Nucleus accumbens (tissue), 56 donors: ENCODE data around the gene XPNPEP3.
A peak's percentile ranks its signal among the peaks of the same experiment; 100 is the strongest.
"Not testable (repeated sequence)": the region's sequence is repeated elsewhere in the genome, so short reads cannot be mapped to it uniquely, and the experiment has no call there.

ENCODE experiments used
- DNase-seq, 56 donors: peaks; one replicate each; lab custom pipeline; 2025; lab: John Stamatoyannopoulos, UW

XPNPEP3 gene

GRCh38 chr22:40855979-40856512, 902 bp upstream of the XPNPEP3 start:
- peak in 17 of 56 donors; percentile 6 to 69 (median 48) for DNase-seq

- DNase-seq: peak in 1 of 56 donors; percentile 27
Measured at GRCh38 chr22:40857309-40857855, 434 bp downstream of the XPNPEP3 start.

- no peak for DNase-seq
Measured at GRCh38 chr22:40862013-40862412, 5.1 kb downstream of the XPNPEP3 start, which contains the start of gene DNAJB7. Gene DNAJB7, minus strand, starts transcription at chr22:40862113. Its CDS starts 119 bp downstream, at chr22:40861994.

GRCh38 chr22:40862537-40862936, 5.6 kb downstream of the XPNPEP3 start:
- DNase-seq: no peak

- DNase-seq: no peak
Measured at GRCh38 chr22:40867109-40867508, 10.2 kb downstream of the XPNPEP3 start.

- not testable (repeated sequence) for DNase-seq
Measured at GRCh38 chr22:40868379-40868778, 11.4 kb downstream of the XPNPEP3 start.

GRCh38 chr22:40874016-40874415, 17.1 kb downstream of the XPNPEP3 start:
- no peak for DNase-seq

GRCh38 chr22:40875111-40875510, 18.2 kb downstream of the XPNPEP3 start:
- no peak for DNase-seq

- DNase-seq: no peak
Measured at GRCh38 chr22:40876907-40877306, 20.0 kb downstream of the XPNPEP3 start.

- DNase-seq: no peak
Measured at GRCh38 chr22:40877488-40877887, 20.5 kb downstream of the XPNPEP3 start.

GRCh38 chr22:40878922-40879321, 22.0 kb downstream of the XPNPEP3 start:
- no peak for DNase-seq

- DNase-seq: no peak
Measured at GRCh38 chr22:40889116-40889515, 32.2 kb downstream of the XPNPEP3 start.

- no peak for DNase-seq
Measured at GRCh38 chr22:40890881-40891280, 33.9 kb downstream of the XPNPEP3 start.

GRCh38 chr22:40894417-40894816, 37.5 kb downstream of the XPNPEP3 start:
- DNase-seq: no peak

GRCh38 chr22:40898850-40899357, 42.0 kb downstream of the XPNPEP3 start:
- DNase-seq: no peak

- DNase-seq: no peak
Measured at GRCh38 chr22:40904101-40904500, 47.2 kb downstream of the XPNPEP3 start.

GRCh38 chr22:40908895-40909294, 51.9 kb downstream of the XPNPEP3 start:
- no peak for DNase-seq

- DNase-seq: no peak
Measured at GRCh38 chr22:40911772-40912171, 54.8 kb downstream of the XPNPEP3 start.

GRCh38 chr22:40912987-40913386, 56.0 kb downstream of the XPNPEP3 start:
- DNase-seq: not testable (repeated sequence)

- DNase-seq: no peak
Measured at GRCh38 chr22:40919446-40919845, 62.5 kb downstream of the XPNPEP3 start.

GRCh38 chr22:40920526-40920925, 63.6 kb downstream of the XPNPEP3 start:
- DNase-seq: no peak
